ENCODE data around the gene PKDREJ.

DNA sequence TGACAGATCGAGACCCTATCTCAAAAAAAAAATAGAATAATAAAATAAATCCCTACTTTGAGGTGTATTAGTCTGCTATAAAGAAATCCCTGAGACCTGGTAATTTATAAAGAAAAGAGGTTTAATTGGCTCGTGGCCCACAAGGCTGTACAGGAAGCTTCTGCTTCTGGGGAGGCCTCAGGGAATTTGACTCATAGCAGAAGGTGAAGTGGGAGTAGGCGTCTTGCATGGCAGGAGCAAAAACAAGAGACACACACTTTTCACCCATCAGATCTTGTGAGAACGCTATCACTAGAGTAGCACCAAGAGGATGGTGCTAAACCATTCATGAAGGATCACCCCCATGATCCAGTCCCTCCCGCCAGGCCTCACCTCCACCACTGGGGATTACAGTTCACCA, 42.2 kb downstream of the PKDREJ start:
- TF ChIP-seq, protein P1, sequence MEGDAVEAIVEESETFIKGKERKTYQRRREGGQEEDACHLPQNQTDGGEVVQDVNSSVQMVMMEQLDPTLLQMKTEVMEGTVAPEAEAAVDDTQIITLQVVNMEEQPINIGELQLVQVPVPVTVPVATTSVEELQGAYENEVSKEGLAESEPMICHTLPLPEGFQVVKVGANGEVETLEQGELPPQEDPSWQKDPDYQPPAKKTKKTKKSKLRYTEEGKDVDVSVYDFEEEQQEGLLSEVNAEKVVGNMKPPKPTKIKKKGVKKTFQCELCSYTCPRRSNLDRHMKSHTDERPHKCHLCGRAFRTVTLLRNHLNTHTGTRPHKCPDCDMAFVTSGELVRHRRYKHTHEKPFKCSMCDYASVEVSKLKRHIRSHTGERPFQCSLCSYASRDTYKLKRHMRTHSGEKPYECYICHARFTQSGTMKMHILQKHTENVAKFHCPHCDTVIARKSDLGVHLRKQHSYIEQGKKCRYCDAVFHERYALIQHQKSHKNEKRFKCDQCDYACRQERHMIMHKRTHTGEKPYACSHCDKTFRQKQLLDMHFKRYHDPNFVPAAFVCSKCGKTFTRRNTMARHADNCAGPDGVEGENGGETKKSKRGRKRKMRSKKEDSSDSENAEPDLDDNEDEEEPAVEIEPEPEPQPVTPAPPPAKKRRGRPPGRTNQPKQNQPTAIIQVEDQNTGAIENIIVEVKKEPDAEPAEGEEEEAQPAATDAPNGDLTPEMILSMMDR (IDR thresholded peaks at IDR 0.05) = no peak
- TF ChIP-seq ZFX (IDR thresholded peaks at IDR 0.05; ENCODE audit: borderline replicate concordance) = no peak

All from 22Rv1 (cell line).